MM.1S (cell line): ENCODE results near the gene MALRD1.

Source experiments
- DNase-seq: peaks from one replicate; pipeline ENCODE4 v3.0.0-alpha.2; 2015
- H2AFZ ChIP-seq: fragments of 300-600 bp; sonication (generic); 2 replicates; pipeline ENCODE4 v1.6.0; 2016; ENCODE audit warnings: antibody characterized with exemption, low read length
- H3F3A ChIP-seq: fragments of 300-600 bp; sonication (generic); 2 replicates; pipeline ENCODE4 v1.6.1; 2016; ENCODE audit warnings: mild to moderate bottlenecking, antibody characterized with exemption, low read length, moderate library complexity, mixed read lengths; ENCODE audit not compliant: insufficient read depth
- H3K27ac ChIP-seq: fragments of 300-600 bp; sonication (generic); 2 replicates; pipeline ENCODE4 v1.5.1; 2016; ENCODE audit warnings: mild to moderate bottlenecking, low read length
- H3K27me3 ChIP-seq: fragments of 300-600 bp; sonication (generic); replicated peaks from 2 replicates; pipeline ENCODE4 v1.6.0; 2016; ENCODE audit warnings: low read length; ENCODE audit not compliant: insufficient read depth
- H3K36me3 ChIP-seq: fragments of 300-600 bp; sonication (generic); replicated peaks from 2 replicates; pipeline ENCODE4 v1.6.1; 2016; ENCODE audit warnings: mild to moderate bottlenecking, low read length, mixed read lengths; ENCODE audit not compliant: insufficient read depth
- H3K4me1 ChIP-seq: fragments of 300-600 bp; sonication (generic); 2 replicates; pipeline ENCODE4 v1.6.1; 2016; ENCODE audit warnings: low read length, mixed read lengths
- H3K4me2 ChIP-seq: fragments of 300-600 bp; sonication (generic); 2 replicates; pipeline ENCODE4 v1.6.0; 2016; ENCODE audit warnings: low read depth, low read length
- H3K4me3 ChIP-seq: fragments of 300-600 bp; sonication (generic); 2 replicates; pipeline ENCODE4 v1.5.1; 2016; ENCODE audit warnings: low read length, mixed read lengths
- H3K79me2 ChIP-seq: fragments of 300-600 bp; sonication (generic); 2 replicates; pipeline ENCODE4 v1.6.1; 2016; ENCODE audit warnings: mixed run types, low read length, mixed read lengths
- H3K9ac ChIP-seq: fragments of 300-600 bp; sonication (generic); 2 replicates; pipeline ENCODE4 v1.6.1; 2016; ENCODE audit warnings: low read length, mixed read lengths
- H3K9me2 ChIP-seq: fragments of 300-600 bp; sonication (generic); replicated peaks from 2 replicates; pipeline ENCODE4 v1.6.1; 2016; ENCODE audit warnings: mild to moderate bottlenecking, low read length, mixed read lengths; ENCODE audit not compliant: insufficient read depth
- H3K9me3 ChIP-seq: fragments of 300-600 bp; sonication (generic); replicated peaks from 2 replicates; pipeline ENCODE4 v1.6.1; 2016; ENCODE audit warnings: mild to moderate bottlenecking, low read length, mixed read lengths; ENCODE audit not compliant: insufficient read depth
- H4K20me1 ChIP-seq: fragments of 300-600 bp; sonication (generic); 2 replicates; pipeline ENCODE4 v1.6.1; 2016; ENCODE audit warnings: mild to moderate bottlenecking, low read length, moderate library complexity, mixed read lengths; ENCODE audit not compliant: insufficient read depth
- CTCF ChIP-seq: fragments of 300-600 bp; sonication (generic); IDR thresholded peaks from 2 replicates; pipeline ENCODE4 v1.5.1; 2016; ENCODE audit warnings: antibody characterized with exemption, low read length, mixed read lengths
- EZH2 ChIP-seq: fragments of 300-600 bp; sonication (generic); optimal IDR thresholded peaks from 2 replicates; pipeline ENCODE3; 2017; ENCODE audit warnings: low read depth, mild to moderate bottlenecking, antibody characterized with exemption, low read length, mixed read lengths
- EZH2phosphoT487 ChIP-seq: fragments of 300-600 bp; sonication (generic); IDR thresholded peaks from 2 replicates; pipeline ENCODE4 v1.6.1; 2018; ENCODE audit warnings: antibody characterized with exemption, low read length

MALRD1 gene

GRCh38 chr10:19184891-19185290 is 136.3 kb downstream of the MALRD1 start:
- no peak overlapping the region for H2AFZ ChIP-seq
- no peaks in the 10 kb centered on the region for H3K36me3 ChIP-seq
- no peaks in the 10 kb centered on the region for H3K9me3 ChIP-seq
- H3K4me2 ChIP-seq: no peak overlapping the region
- no peak for DNase-seq
- no peaks in the 10 kb centered on the region for H3K9me2 ChIP-seq
- no peak overlapping the region for H3K4me3 ChIP-seq
- H3K27ac ChIP-seq: no peak overlapping the region
- no peak for TF ChIP-seq EZH2
- H4K20me1 ChIP-seq: no peaks in the 10 kb centered on the region
- H3K9ac ChIP-seq: no peak overlapping the region
- H3K27me3 ChIP-seq: no peaks in the 10 kb centered on the region
- no peaks in the 10 kb centered on the region for H3F3A ChIP-seq
- H3K4me1 ChIP-seq: no peaks in the 10 kb centered on the region
- no peaks in the 10 kb centered on the region for H3K79me2 ChIP-seq

- no peaks in the 10 kb centered on the region for H3K79me2 ChIP-seq
- no peak overlapping the region for H2AFZ ChIP-seq
- no peak for DNase-seq
Measured at GRCh38 chr10:19194866-19195265, 146.3 kb downstream of the MALRD1 start.

GRCh38 chr10:19195698-19196097 is 147.1 kb downstream of the MALRD1 start:
- H3K4me1 ChIP-seq: no peaks in the 10 kb centered on the region
- H3K27ac ChIP-seq: no peak overlapping the region
- no peak overlapping the region for H3K9ac ChIP-seq
- no peaks in the 10 kb centered on the region for H4K20me1 ChIP-seq
- H3K9me2 ChIP-seq: no peaks in the 10 kb centered on the region
- no peak overlapping the region for H3K4me2 ChIP-seq
- no peak overlapping the region for H2AFZ ChIP-seq
- H3K27me3 ChIP-seq: no peaks in the 10 kb centered on the region
- no peak overlapping the region for H3K4me3 ChIP-seq
- TF ChIP-seq CTCF (no peak), EZH2 (no peak), EZH2phosphoT487 (no peak)
- no peaks in the 10 kb centered on the region for H3K79me2 ChIP-seq
- no peak for DNase-seq
- H3K9me3 ChIP-seq: no peaks in the 10 kb centered on the region
- H3K36me3 ChIP-seq: no peaks in the 10 kb centered on the region
- H3F3A ChIP-seq: no peaks in the 10 kb centered on the region

More at GRCh38 chr10:19194866-19195265, 146.3 kb downstream of the MALRD1 start:
- TF ChIP-seq EZH2phosphoT487 (no peak), CTCF (no peak), EZH2 (no peak)
- no peak overlapping the region for H3K9ac ChIP-seq
- H3K4me1 ChIP-seq: no peaks in the 10 kb centered on the region
- no peaks in the 10 kb centered on the region for H3F3A ChIP-seq
- H3K27ac ChIP-seq: no peak overlapping the region
- no peak overlapping the region for H3K4me2 ChIP-seq
- H3K4me3 ChIP-seq: no peak overlapping the region
- H3K9me2 ChIP-seq: no peaks in the 10 kb centered on the region
- no peaks in the 10 kb centered on the region for H3K27me3 ChIP-seq
- H3K9me3 ChIP-seq: no peaks in the 10 kb centered on the region
- no peaks in the 10 kb centered on the region for H4K20me1 ChIP-seq
- H3K36me3 ChIP-seq: no peaks in the 10 kb centered on the region

- Histone ChIP-seq H3K79me2 (no peaks in the 10 kb centered on the region), H3K4me2 (no peak overlapping the region), H3F3A (no peaks in the 10 kb centered on the region), H3K9me3 (no peaks in the 10 kb centered on the region), H2AFZ (no peak overlapping the region), H3K4me1 (no peaks in the 10 kb centered on the region), H3K27ac (no peak overlapping the region), H3K27me3 (no peaks in the 10 kb centered on the region), H3K9ac (no peak overlapping the region), H3K4me3 (no peak overlapping the region), H3K36me3 (no peaks in the 10 kb centered on the region), H4K20me1 (no peaks in the 10 kb centered on the region), H3K9me2 (no peaks in the 10 kb centered on the region)
- DNase-seq: no peak
- no peak for TF ChIP-seq EZH2
- no peak for TF ChIP-seq CTCF
- TF ChIP-seq EZH2phosphoT487: no peak
Measured at GRCh38 chr10:19200211-19200610, 151.6 kb downstream of the MALRD1 start.
